Neural progenitor cell (in vitro differentiated cells): ENCODE results near the gene ZNF738. TPM values are rescaled to one million over a fixed set of nuclear protein-coding genes. Genes with fewer than 3 reads are reported as not detected.
A peak's percentile ranks its signal among the peaks of the same experiment; 100 is the strongest.

ENCODE experiments used
- DNase-seq: peaks from one replicate; pipeline ENCODE4 v3.0.0-alpha.2; 2016; ENCODE audit warnings: low spot score
- H2AFZ ChIP-seq: fragments of 200-600 bp; sonication (generic); replicated peaks from 2 replicates; pipeline ENCODE4 v1.6.1; 2016; ENCODE audit warnings: antibody characterized with exemption
- H3F3A ChIP-seq: fragments of 200-600 bp; sonication (generic); 2 replicates; pipeline ENCODE4 v1.6.1; 2016; ENCODE audit warnings: antibody characterized with exemption, low read depth
- H3K27ac ChIP-seq: fragments of 200-600 bp; sonication (generic); 2 replicates; pipeline ENCODE4 v1.5.1; 2016; ENCODE audit warnings: mild to moderate bottlenecking
- H3K27me3 ChIP-seq: fragments of 200-600 bp; sonication (generic); 2 replicates; pipeline ENCODE4 v1.6.1; 2016; ENCODE audit warnings: mild to moderate bottlenecking, moderate library complexity
- H3K36me3 ChIP-seq: fragments of 200-600 bp; sonication (generic); 2 replicates; pipeline ENCODE4 v1.5.1; 2016
- H3K4me1 ChIP-seq: fragments of 200-600 bp; sonication (generic); 2 replicates; pipeline ENCODE4 v1.6.1; 2016; ENCODE audit warnings: mixed run types
- H3K4me2 ChIP-seq: fragments of 200-600 bp; sonication (generic); 2 replicates; pipeline ENCODE4 v1.6.1; 2016
- H3K4me3 ChIP-seq: fragments of 200-600 bp; sonication (generic); 2 replicates; pipeline ENCODE4 v1.5.1; 2016
- H3K79me2 ChIP-seq: fragments of 200-600 bp; sonication (generic); 2 replicates; pipeline ENCODE4 v1.6.1; 2016; ENCODE audit warnings: low read depth
- H3K9ac ChIP-seq: fragments of 200-600 bp; sonication (generic); 2 replicates; pipeline ENCODE4 v1.6.1; 2016
- H3K9me3 ChIP-seq: fragments of 200-600 bp; sonication (generic); 2 replicates; pipeline ENCODE4 v1.5.1; 2016; ENCODE audit warnings: low read depth
- H4K20me1 ChIP-seq: fragments of 200-600 bp; sonication (generic); 2 replicates; pipeline ENCODE4 v1.6.1; 2016; ENCODE audit warnings: low read depth
- H3K27ac Mint-ChIP-seq: 3 replicates; pipeline ENCODE4 v1.8.0; 2021; ENCODE audit warnings: mixed read lengths
- H3K27me3 Mint-ChIP-seq: 2 replicates; pipeline ENCODE4 v1.8.0; 2022; ENCODE audit warnings: low read depth, mild to moderate bottlenecking, inconsistent platforms, moderate library complexity, mixed read lengths; ENCODE audit not compliant: insufficient read depth
- H3K36me3 Mint-ChIP-seq: 3 replicates; pipeline ENCODE4 v1.8.0; 2021; ENCODE audit warnings: mixed read lengths
- H3K4me1 Mint-ChIP-seq: 3 replicates; pipeline ENCODE4 v1.8.0; 2021; ENCODE audit warnings: mixed read lengths
- H3K4me3 Mint-ChIP-seq: 3 replicates; pipeline ENCODE4 v1.8.0; 2021; ENCODE audit warnings: mild to moderate bottlenecking, moderate library complexity, mixed read lengths
- H3K9me3 Mint-ChIP-seq: 3 replicates; pipeline ENCODE4 v1.8.0; 2020; ENCODE audit warnings: mixed read lengths
- CTCF ChIP-seq: fragments of 200-600 bp; sonication (generic); IDR thresholded peaks from 2 replicates; pipeline ENCODE4 v1.5.1; 2017; ENCODE audit warnings: antibody characterized with exemption, mild to moderate bottlenecking
- EZH2 ChIP-seq: fragments of 200-600 bp; sonication (generic); IDR thresholded peaks from 2 replicates; pipeline ENCODE4 v1.6.1; 2017; ENCODE audit warnings: antibody characterized with exemption, mild to moderate bottlenecking, moderate library complexity
- EZH2phosphoT487 ChIP-seq: fragments of 200-600 bp; sonication (generic); IDR thresholded peaks from 2 replicates; pipeline ENCODE4 v1.6.1; 2017; ENCODE audit warnings: antibody characterized with exemption
- total RNA-seq: library from RNA; depleted of rRNA; stranded (reverse); fragments of >200 nt; gene quantifications from 2 replicates; pipeline ENCODE4 v1.2.3, GENCODE V29; 2015; ENCODE audit warnings: low replicate concordance

ZNF738 gene
- total RNA-seq, 1 donor from 2014 or later: 268 TPM

- Mint-ChIP-seq H3K27me3 (peaks cover 5% of the 10 kb centered on the region), H3K36me3 (peaks cover 52% of the 10 kb centered on the region), H3K4me1 (no peaks in the 10 kb centered on the region), H3K27ac (no peak overlapping the region), H3K4me3 (no peak overlapping the region), H3K9me3 (peaks cover 80% of the 10 kb centered on the region)
- H3K27me3 ChIP-seq: no peaks in the 10 kb centered on the region
- H3K4me2 ChIP-seq: no peak overlapping the region
- peaks cover 46% of the 10 kb centered on the region for H3K36me3 ChIP-seq
- peaks cover 80% of the 10 kb centered on the region for H3K9me3 ChIP-seq
- no peak for DNase-seq
- no peak overlapping the region for H3K4me3 ChIP-seq
- peaks cover 47% of the 10 kb centered on the region for H3F3A ChIP-seq
- H4K20me1 ChIP-seq: no peaks in the 10 kb centered on the region
- H3K27ac ChIP-seq: no peak overlapping the region
- H3K79me2 ChIP-seq: no peaks in the 10 kb centered on the region
- TF ChIP-seq EZH2 (no peak), CTCF (no peak), EZH2phosphoT487 (no peak)
- H3K4me1 ChIP-seq: no peaks in the 10 kb centered on the region
- H3K9ac ChIP-seq: no peak overlapping the region
- H2AFZ ChIP-seq: no peak overlapping the region
These were observed 25.3 kb downstream of the ZNF738 start for GRCh38 chr19:21383980-21384582.

GRCh38 chr19:21396121-21396520, 37.3 kb downstream of the ZNF738 start:
- Mint-ChIP-seq H3K4me3 (no peak overlapping the region), H3K4me1 (no peaks in the 10 kb centered on the region), H3K9me3 (peaks cover 60% of the 10 kb centered on the region), H3K27me3 (peaks cover 3% of the 10 kb centered on the region), H3K36me3 (peaks cover 28% of the 10 kb centered on the region), H3K27ac (no peak overlapping the region)
- TF ChIP-seq CTCF (no peak), EZH2 (no peak), EZH2phosphoT487 (no peak)
- Histone ChIP-seq H3F3A (peaks cover 5% of the 10 kb centered on the region), H2AFZ (no peak overlapping the region), H3K4me2 (no peak overlapping the region), H3K4me3 (no peak overlapping the region), H3K36me3 (no peaks in the 10 kb centered on the region), H3K27me3 (no peaks in the 10 kb centered on the region), H4K20me1 (no peaks in the 10 kb centered on the region), H3K9me3 (no peaks in the 10 kb centered on the region), H3K9ac (no peak overlapping the region), H3K27ac (no peak overlapping the region), H3K4me1 (peaks cover 5% of the 10 kb centered on the region), H3K79me2 (peaks cover 41% of the 10 kb centered on the region)
- no peak for DNase-seq

- Histone ChIP-seq H3K4me2 (peak within 1 kb of the TSS; percentile 87), H3K79me2 (peaks cover 50% of the 10 kb centered on the region), H3K9ac (peak within 1 kb of the TSS; percentile 92), H3K4me3 (peak within 1 kb of the TSS; percentile 96), H3K27ac (peak within 1 kb of the TSS; percentile 75), H4K20me1 (no peaks in the 10 kb centered on the region), H3K36me3 (no peaks in the 10 kb centered on the region), H3K4me1 (peaks cover 5% of the 10 kb centered on the region), H2AFZ (peak within 1 kb of the TSS; percentile 83), H3F3A (peaks cover 5% of the 10 kb centered on the region), H3K27me3 (no peaks in the 10 kb centered on the region), H3K9me3 (no peaks in the 10 kb centered on the region)
- TF ChIP-seq EZH2 (no peak), CTCF (no peak), EZH2phosphoT487 (no peak)
- peak within 1 kb of the TSS; percentile 96 for H3K4me3 Mint-ChIP-seq
- H3K9me3 Mint-ChIP-seq: peaks cover 56% of the 10 kb centered on the region
- peaks cover 31% of the 10 kb centered on the region for H3K36me3 Mint-ChIP-seq
- peak within 1 kb of the TSS; percentile 82 for H3K27ac Mint-ChIP-seq
- peaks cover 3% of the 10 kb centered on the region for H3K27me3 Mint-ChIP-seq
- peak; percentile 97 for DNase-seq
- no peaks in the 10 kb centered on the region for H3K4me1 Mint-ChIP-seq
These were observed 38.2 kb downstream of the ZNF738 start, which contains the start of gene ZNF493 for GRCh38 chr19:21396893-21397572. TSS of gene ZNF493 (plus strand) at chr19:21397133. CDS start at chr19:21397238, 105 bp downstream.
